Esophagus squamous epithelium (tissue), 5 donors: Measurements from ENCODE around the gene BZW1. TPM values are rescaled to one million over a fixed set of nuclear protein-coding genes. Genes with fewer than 3 reads are reported as not detected.

Experiments
- DNase-seq: peaks from one replicate; lab custom pipeline; 2025; lab: John Stamatoyannopoulos, UW
- H3K27ac ChIP-seq, 4 donors: fragments of 200-600 bp; sonication (generic); one replicate each; pipeline ENCODE4 v1.5.1; 2016 to 2019; ENCODE audit warnings: mild to moderate bottlenecking in 1 of 4
- H3K27me3 ChIP-seq, 4 donors: fragments of 200-600 bp; sonication (generic); 1 replicate in 3 of 4; 2 replicates in 1 of 4; pipeline versions ENCODE4 v1.5.1 to v1.6.0; 2017 to 2021; ENCODE audit warnings: antibody characterized with exemption in 1 of 4
- H3K36me3 ChIP-seq, 3 donors: fragments of 200-600 bp; sonication (generic); one replicate each; pipeline ENCODE4 v1.5.1; 2016 to 2019
- H3K4me1 ChIP-seq, 3 donors: fragments of 200-600 bp; sonication (generic); one replicate each; pipeline ENCODE4 v1.5.1; 2017 to 2019
- H3K4me3 ChIP-seq, 4 donors: fragments of 200-600 bp; sonication (generic); 1 replicate in 3 of 4; 2 replicates in 1 of 4; pipeline ENCODE4 v1.5.1; 2016 to 2019; ENCODE audit warnings: mild to moderate bottlenecking in 2 of 4, moderate library complexity in 1 of 4
- H3K9me3 ChIP-seq, 3 donors: fragments of 200-600 bp; sonication (generic); one replicate each; pipeline ENCODE4 v1.5.1; 2016 to 2019
- CTCF ChIP-seq, 6 experiments: fragments of 450-650 bp in 4 of 6; fragments of 200-600 bp in 2 of 6; sonication (generic) in 2 of 6; IDR thresholded peaks; one replicate each; pipeline ENCODE4 v1.5.1; 2016 to 2019; ENCODE audit warnings: antibody characterized with exemption in 6 of 6, mild to moderate bottlenecking in 4 of 6, moderate library complexity in 4 of 6
- POLR2A ChIP-seq, 4 donors: fragments of 450-650 bp; IDR thresholded peaks; one replicate each; pipeline ENCODE4 v1.6.1; 2017; ENCODE audit warnings: antibody characterized with exemption in 4 of 4, mild to moderate bottlenecking in 4 of 4, moderate library complexity in 3 of 4
- WGBS, 2 donors: methylation state at CpG; one replicate each; pipeline ENCODE4 v1.1.5; 2018; 5-methylcytosine and 5-hydroxymethylcytosine counted together
- intact Hi-C: fragments of 100-400 bp; cut with DNase I; formaldehyde crosslinking; loops from one replicate; pipeline ENCODE4 v1.15.0; 2022
- total RNA-seq, 4 donors: library from RNA; depleted of rRNA; stranded (reverse); fragments of >200 nt; gene quantifications; one replicate each; pipeline ENCODE4 v1.1.0, GENCODE V29; 2016
- donor health status: DM: yes; HTN: yes; CAD: no.

Gene BZW1
- total RNA-seq, 4 donors from 2014 or later: 129 to 303 (median 251) TPM

GRCh38 chr2:200861617-200862155, 50.0 kb downstream of the BZW1 start:
- Histone ChIP-seq H3K9me3 (no peaks in the 10 kb centered on the region), H3K36me3 (peaks cover 24 to 47% (median 27%) of the 10 kb centered on the region in 3 donors), H3K27ac (peak overlapping the region; percentile 99 to 100 (median 100)), H3K4me1 (peaks cover 17 to 75% (median 27%) of the 10 kb centered on the region in 3 donors), H3K27me3 (no peaks in the 10 kb centered on the region), H3K4me3 (peak overlapping the region; percentile 81 to 100 (median 94))
- DNase-seq: no peak
- intact Hi-C loops: loop anchor here (5.0 kb wide), 1 partner anchor 49 kb away; the partner anchor contains the start of gene BZW1
- WGBS, 2 donors: 3 to 5% methylated on average over 4 of the region's 4 CpGs
- TF ChIP-seq CTCF (IDR thresholded peaks at IDR 0.05): no peak
- no peak for TF ChIP-seq POLR2A (IDR thresholded peaks at IDR 0.05)

GRCh38 chr2:200862532-200863000, 50.9 kb downstream of the BZW1 start:
- TF ChIP-seq CTCF (IDR thresholded peaks at IDR 0.05): no peak
- peak in 1 of 4 donors; percentile 61 for TF ChIP-seq POLR2A (IDR thresholded peaks at IDR 0.05)
- 0% methylated on average over 13 of the region's 13 CpGs for WGBS, 2 donors
- intact Hi-C loops: loop anchor here (5.0 kb wide), 1 partner anchor 50 kb away; the partner anchor contains the start of gene BZW1
- peaks cover 17 to 75% (median 27%) of the 10 kb centered on the region in 3 donors for H3K4me1 ChIP-seq
- H3K27ac ChIP-seq: peak overlapping the region; percentile 99 to 100 (median 100)
- H3K4me3 ChIP-seq: peak overlapping the region; percentile 81 to 100 (median 94)
- no peaks in the 10 kb centered on the region for H3K9me3 ChIP-seq
- DNase-seq: no peak
- H3K36me3 ChIP-seq: peaks cover 15 to 39% (median 27%) of the 10 kb centered on the region in 3 donors
- H3K27me3 ChIP-seq: no peaks in the 10 kb centered on the region

- no peaks in the 10 kb centered on the region for H3K27me3 ChIP-seq
- peaks cover 3 to 26% (median 16%) of the 10 kb centered on the region in 3 donors for H3K36me3 ChIP-seq
- intact Hi-C loops: loop anchor here (5.0 kb wide), 1 partner anchor 51 kb away; the partner anchor contains the start of gene BZW1
- whole genome bisulfite sequencing, 2 donors: 1% methylated on average over 16 to 19 of the region's 19 CpGs
- peak overlapping the region; percentile 99 to 100 (median 100) for H3K27ac ChIP-seq
- peak overlapping the region; percentile 81 to 100 (median 94) for H3K4me3 ChIP-seq
- H3K9me3 ChIP-seq: no peaks in the 10 kb centered on the region
- DNase-seq: no peak
- peaks cover 14 to 64% (median 25%) of the 10 kb centered on the region in 3 donors for H3K4me1 ChIP-seq
- no peak for TF ChIP-seq POLR2A (IDR thresholded peaks at IDR 0.05)
- no peak for TF ChIP-seq CTCF (IDR thresholded peaks at IDR 0.05)
These were observed 52.1 kb downstream of the BZW1 start for GRCh38 chr2:200863782-200864175.

- peak; percentile 85 for DNase-seq
- Histone ChIP-seq H3K36me3 (peaks cover 0 to 20% (median 9%) of the 10 kb centered on the region in 3 donors), H3K9me3 (no peaks in the 10 kb centered on the region), H3K27ac (peak within 1 kb of the TSS; percentile 99 to 100 (median 100)), H3K4me1 (peaks cover 7 to 57% (median 19%) of the 10 kb centered on the region in 3 donors), H3K27me3 (no peaks in the 10 kb centered on the region), H3K4me3 (peak within 1 kb of the TSS; percentile 81 to 100 (median 94))
- intact Hi-C loops: loop anchor here (5.0 kb wide), 1 partner anchor 52 kb away; the partner anchor contains the start of gene BZW1
- peak in 1 of 6 experiments; percentile 15 for TF ChIP-seq CTCF (IDR thresholded peaks at IDR 0.05)
- peak; percentile 36 to 100 (median 99) for TF ChIP-seq POLR2A (IDR thresholded peaks at IDR 0.05)
- 1 to 2% methylated on average over 26 to 42 of the region's 89 CpGs for WGBS, 2 donors
These were observed 52.7 kb downstream of the BZW1 start, which contains the start of gene CLK1 for GRCh38 chr2:200864176-200865034. Gene CLK1, minus strand, starts transcription at chr2:200864658. Its CDS starts 2,796 bp downstream, at chr2:200861862.
